Ovary (tissue), 3 donors: ENCODE data around the gene MEF2D.

Experiments
- EP300 ChIP-seq: sonication (generic); formaldehyde crosslinking; IDR thresholded peaks from one replicate; pipeline ENCODE4 v1.6.1; 2017; ENCODE audit warnings: antibody characterized with exemption
- POLR2A ChIP-seq: fragments of 450-650 bp; IDR thresholded peaks from one replicate; pipeline ENCODE4 v1.6.1; 2017; ENCODE audit warnings: antibody characterized with exemption, mild to moderate bottlenecking, moderate library complexity
- TF ChIP-seq, protein P1 (sequence below), 3 donors: fragments of 450-650 bp in 2 of 3; fragments of 200-600 bp in 1 of 3; IDR thresholded peaks; one replicate each; pipeline versions ENCODE4 v1.5.1 to v1.8.0; 2016 to 2022; ENCODE audit warnings: antibody characterized with exemption in 3 of 3, mild to moderate bottlenecking in 1 of 3
- donor health status: DM: no; HTN: no; CAD: no.

- no peak for TF ChIP-seq POLR2A
- TF ChIP-seq, protein P1, sequence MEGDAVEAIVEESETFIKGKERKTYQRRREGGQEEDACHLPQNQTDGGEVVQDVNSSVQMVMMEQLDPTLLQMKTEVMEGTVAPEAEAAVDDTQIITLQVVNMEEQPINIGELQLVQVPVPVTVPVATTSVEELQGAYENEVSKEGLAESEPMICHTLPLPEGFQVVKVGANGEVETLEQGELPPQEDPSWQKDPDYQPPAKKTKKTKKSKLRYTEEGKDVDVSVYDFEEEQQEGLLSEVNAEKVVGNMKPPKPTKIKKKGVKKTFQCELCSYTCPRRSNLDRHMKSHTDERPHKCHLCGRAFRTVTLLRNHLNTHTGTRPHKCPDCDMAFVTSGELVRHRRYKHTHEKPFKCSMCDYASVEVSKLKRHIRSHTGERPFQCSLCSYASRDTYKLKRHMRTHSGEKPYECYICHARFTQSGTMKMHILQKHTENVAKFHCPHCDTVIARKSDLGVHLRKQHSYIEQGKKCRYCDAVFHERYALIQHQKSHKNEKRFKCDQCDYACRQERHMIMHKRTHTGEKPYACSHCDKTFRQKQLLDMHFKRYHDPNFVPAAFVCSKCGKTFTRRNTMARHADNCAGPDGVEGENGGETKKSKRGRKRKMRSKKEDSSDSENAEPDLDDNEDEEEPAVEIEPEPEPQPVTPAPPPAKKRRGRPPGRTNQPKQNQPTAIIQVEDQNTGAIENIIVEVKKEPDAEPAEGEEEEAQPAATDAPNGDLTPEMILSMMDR (IDR thresholded peaks at IDR 0.05), result no peak
- TF ChIP-seq EP300, result no peak
Observed at GRCh38 chr1:156539818-156540355, 39.3 kb upstream of the MEF2D start.
